HepG2 (cell line): Measurements from ENCODE around the gene ULK4. TPM values are rescaled to one million over a fixed set of nuclear protein-coding genes. Genes with fewer than 3 reads are reported as not detected.

ENCODE experiments used
- ATAC-seq: fragments of 200-7000 bp; cut with Tn5 transposase; 3 replicates; pipeline ENCODE4 v1.9.1; 2020; ENCODE audit warnings: mild to moderate bottlenecking, moderate library complexity
- BruUV-seq: library from RNA; stranded (reverse); fragments of 400-500 nt; replicated peaks from 2 replicates; lab custom pipeline; 2021; lab: Mats Ljungman, UMichigan
- CTCF ChIA-PET: fragments of 300-600 bp; formaldehyde crosslinking; extraction: SDS; loops from one replicate; lab custom pipeline; 2021; ENCODE audit warnings: low total read pairs, inconsistent platforms, low intra/inter-chr PET ratio; lab: Yijun Ruan, JAX
- POLR2A ChIA-PET: fragments of 350-600 bp; sonication (Branson Sonifier 250); formaldehyde crosslinking; loops from one replicate; lab custom pipeline; 2020; ENCODE audit warnings: antibody characterized with exemption, inconsistent platforms; lab: Yijun Ruan, JAX
- DNase-seq: peaks from one replicate; pipeline ENCODE4 v3.0.0-alpha.2; 2015; ENCODE audit warnings: low spot score
- FAIRE-seq: peaks from 3 replicates; lab custom pipeline; 2011; peaks lifted over from hg19 to GRCh38; lab: Jason Lieb, UNC
- H2AFZ ChIP-seq: one replicate; pipeline ENCODE4 v1.6.1; 2011; ENCODE audit warnings: low read length, inconsistent platforms
- H3K27ac ChIP-seq: fragments of 300-600 bp; 3 replicates; pipeline ENCODE4 v1.8.0; 2011; ENCODE audit warnings: mixed run types, mild to moderate bottlenecking, mixed read lengths, low read length, inconsistent platforms; ENCODE audit not compliant: insufficient read depth; ENCODE audit errors: extremely low read length
- H3K27me3 ChIP-seq, 2 experiments: fragments of 200-600 bp in 1 of 2; 2 replicates in 1 of 2; 3 replicates in 1 of 2; pipeline versions ENCODE4 v1.6.0 to v1.8.0; 2011; ENCODE audit warnings: low read length in 2 of 2, mild to moderate bottlenecking in 2 of 2, moderate library complexity in 2 of 2, inconsistent platforms in 1 of 2; ENCODE audit not compliant: insufficient read depth in 2 of 2, control insufficient read depth in 1 of 2
- H3K36me3 ChIP-seq, 2 experiments: fragments of 200-600 bp in 1 of 2; replicated peaks in 1 of 2; 2 replicates in 1 of 2; 3 replicates in 1 of 2; pipeline versions ENCODE4 v1.5.1 to v1.8.0; 2011; ENCODE audit warnings: low read length in 2 of 2, inconsistent platforms in 1 of 2; ENCODE audit not compliant: insufficient read depth in 2 of 2, control insufficient read depth in 1 of 2
- H3K4me1 ChIP-seq: 2 replicates; pipeline ENCODE4 v1.5.1; 2012; ENCODE audit warnings: low read length, inconsistent platforms; ENCODE audit not compliant: insufficient read depth
- H3K4me2 ChIP-seq: 2 replicates; pipeline ENCODE4 v1.6.0; 2011; ENCODE audit warnings: low read depth, low read length, inconsistent platforms
- H3K4me3 ChIP-seq, 3 experiments: fragments of 200-600 bp in 1 of 3; sonication (generic), shearing (Covaris generic) in 1 of 3; replicated peaks in 1 of 3; 2 replicates each; pipeline ENCODE4 v1.5.1; 2011 to 2016; ENCODE audit warnings: low read length in 3 of 3, inconsistent platforms in 2 of 3, low read depth in 2 of 3, mild to moderate bottlenecking in 2 of 3, control low read depth in 1 of 3, mixed read lengths in 1 of 3; ENCODE audit not compliant: insufficient read depth in 1 of 3
- H3K79me2 ChIP-seq: one replicate; pipeline ENCODE4 v1.6.1; 2011; ENCODE audit warnings: low read length, inconsistent platforms; ENCODE audit not compliant: insufficient read depth
- H3K9ac ChIP-seq: 2 replicates; pipeline ENCODE4 v1.6.0; 2011; ENCODE audit warnings: mild to moderate bottlenecking, low read depth, low read length, inconsistent platforms; ENCODE audit not compliant: insufficient read depth
- H3K9me3 ChIP-seq: 2 replicates; pipeline ENCODE4 v1.5.1; 2012; ENCODE audit warnings: mild to moderate bottlenecking, low read length
- H4K20me1 ChIP-seq: 2 replicates; pipeline ENCODE4 v1.6.0; 2011; ENCODE audit warnings: inconsistent platforms, mild to moderate bottlenecking, low read length, moderate library complexity; ENCODE audit not compliant: insufficient read depth
- AGO2 ChIP-seq: fragments of 200-400 bp; formaldehyde crosslinking; optimal IDR thresholded peaks from 2 replicates; pipeline ENCODE3; 2017; ENCODE audit warnings: mild to moderate bottlenecking, low read depth, low read length, moderate library complexity
- ARNT2 ChIP-seq: sonication (generic); formaldehyde crosslinking; IDR thresholded peaks from 2 replicates; pipeline ENCODE4 v1.8.0; 2022; ENCODE audit warnings: mild to moderate bottlenecking, low read depth, missing genetic modification reagents, moderate library complexity
- KDM4B ChIP-seq: sonication (generic); formaldehyde crosslinking; IDR thresholded peaks from 2 replicates; pipeline ENCODE4 v1.4.0; 2020; ENCODE audit warnings: missing genetic modification reagents
- POLR2A ChIP-seq, 2 experiments: IDR thresholded peaks; 2 replicates each; pipeline ENCODE4 v1.6.1; 2011; ENCODE audit warnings: low read depth in 2 of 2, low read length in 2 of 2, mild to moderate bottlenecking in 1 of 2, moderate library complexity in 1 of 2; ENCODE audit not compliant: insufficient read depth in 1 of 2
- POLR2G ChIP-seq: fragments of 200-400 bp; formaldehyde crosslinking; IDR thresholded peaks from 2 replicates; pipeline ENCODE4 v1.6.1; 2018; ENCODE audit warnings: mild to moderate bottlenecking, low read depth, low read length, moderate library complexity
- RBM22 ChIP-seq: fragments of 200-400 bp; formaldehyde crosslinking; optimal IDR thresholded peaks from 2 replicates; pipeline ENCODE3; 2017; ENCODE audit warnings: mild to moderate bottlenecking, low read length, moderate library complexity
- ZNF484 ChIP-seq: sonication (generic); formaldehyde crosslinking; IDR thresholded peaks from 2 replicates; pipeline ENCODE4 v1.5.1; 2020; ENCODE audit warnings: mild to moderate bottlenecking, low read depth, missing genetic modification reagents, borderline replicate concordance
- ZNF7 ChIP-seq: IDR thresholded peaks from 2 replicates; pipeline ENCODE4 v1.6.1; 2016; ENCODE audit warnings: missing biosample characterization, missing genetic modification reagents
- WGBS: methylation state at CpG from one replicate; pipeline ENCODE4 v1.1.6; 2017; ENCODE audit warnings: low lambda C conversion rate; 5-methylcytosine and 5-hydroxymethylcytosine counted together
- in situ Hi-C: cut with HindIII; loops from 2 replicates; pipeline ENCODE4 v1.10.0; 2017; ENCODE audit warnings: low pct_unique_long_range_greater_than_20kb; ENCODE audit not compliant: extremely low pct_ligation_motif_present
- intact Hi-C: fragments of 100-400 bp; cut with micrococcal nuclease; formaldehyde crosslinking; loops from one replicate; pipeline ENCODE4 v1.10.0; 2022; ENCODE audit not compliant: unreplicated experiment
- polyA plus RNA-seq, 8 experiments: library from polyadenylated mRNA; depleted of rRNA in 3 of 8; stranded (reverse) in 7 of 8; unstranded in 1 of 8; fragments of >200 nt; fragmentation: Illumina TruSeq in 4 of 8; extraction: Trizol in 4 of 8; gene quantifications; 2 replicates each; pipeline versions ENCODE4 v1.2.1 to v1.2.3, GENCODE V29; 2011 to 2016; ENCODE audit warnings: low read depth in 4 of 8, missing spikeins in 1 of 8, mixed read lengths in 1 of 8; ENCODE audit not compliant: insufficient read depth in 1 of 8
- total RNA-seq, 5 experiments: library from RNA; depleted of rRNA; stranded (reverse); fragments of >200 nt; fragmentation: Illumina TruSeq; extraction: Trizol; gene quantifications; 2 replicates each; pipeline ENCODE4 v1.2.3, GENCODE V29; 2016; ENCODE audit warnings: low read depth in 1 of 5
- TF ChIP-seq, protein P1 (sequence below): sonication (generic); formaldehyde crosslinking; IDR thresholded peaks from 2 replicates; pipeline ENCODE4 v1.5.0; 2020; ENCODE audit warnings: mild to moderate bottlenecking, missing genetic modification reagents, borderline replicate concordance

The ULK4 gene
- total and polyA plus RNA-seq, 2 of the 13 experiments (the other 11 are each of a cell fraction or from before 2014, with no cell fraction given) = 6.7 to 11.8 TPM

DNA sequence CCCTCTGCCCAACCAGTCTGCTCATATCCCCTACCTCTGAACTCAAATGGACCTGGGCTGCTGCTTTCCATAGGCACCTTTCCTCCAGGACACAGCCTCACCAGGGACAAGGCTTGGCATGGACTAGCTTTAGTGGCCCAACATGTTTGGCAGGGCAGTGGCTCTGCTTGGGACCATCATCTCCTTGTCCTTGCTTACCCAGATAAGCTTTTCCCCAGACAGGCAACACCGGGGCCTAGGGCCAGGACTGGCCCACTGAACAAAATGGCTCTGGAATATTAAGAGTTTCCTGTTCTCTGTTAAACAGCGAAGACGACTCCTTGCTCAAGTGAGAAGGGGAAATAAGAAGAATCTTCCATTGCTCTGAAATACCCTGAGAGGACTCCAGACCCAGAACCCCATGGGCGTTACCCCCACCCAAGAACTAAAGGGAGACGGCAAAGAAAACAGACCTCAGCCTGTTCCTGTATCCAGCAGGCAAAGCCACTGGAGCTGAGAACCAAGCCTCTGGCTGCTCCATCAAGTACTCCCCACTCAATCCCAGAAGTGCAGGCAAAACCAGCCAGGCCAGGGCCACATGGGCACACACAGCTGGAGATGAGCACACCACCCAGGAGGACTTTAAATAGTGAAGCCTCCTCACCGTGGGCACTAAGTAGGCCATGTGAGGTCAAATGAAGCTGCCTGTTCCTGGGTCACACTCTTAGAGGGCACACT is 717.1 kb downstream of the ULK4 start (continued):
- TF ChIP-seq KDM4B (CRISPR knock-in tag) (no peak), ARNT2 (no peak)
- TF ChIP-seq, all 625 proteins: peak for 3

DNA sequence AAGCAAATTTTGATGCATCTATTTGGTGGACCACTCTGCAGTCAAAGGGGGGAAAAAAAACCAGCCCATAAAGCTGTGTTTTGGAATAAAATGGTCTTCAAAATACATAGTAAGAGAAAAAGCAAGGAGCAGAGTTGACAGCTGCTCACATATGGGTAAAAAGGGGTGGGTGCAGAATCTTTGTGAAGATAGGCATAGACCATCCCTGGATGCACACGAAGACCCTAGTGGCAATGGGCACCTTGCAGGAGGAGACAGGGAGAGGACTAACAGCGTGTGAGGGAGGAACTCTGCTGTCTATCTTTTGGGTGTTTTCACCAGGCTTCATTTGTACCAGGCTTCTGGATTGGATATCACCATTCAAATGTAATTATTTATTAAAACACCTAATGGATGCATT is 718.7 kb downstream of the ULK4 start:
- WGBS = 65% methylated on average over 2 of the region's 2 CpGs
- no peak overlapping the region for H2AFZ ChIP-seq
- peak; percentile 4 for TF ChIP-seq RBM22
- peak; percentile 59 for TF ChIP-seq POLR2G
- TF ChIP-seq POLR2A (IDR thresholded peaks at IDR 0.05; ENCODE audit: insufficient read depth in 1 of 2, low read depth in 2 of 2, low read length in 2 of 2) = peak in 1 of 2 experiments; percentile 42; a peak in 1 of 4 replicates
- TF ChIP-seq, protein P1, sequence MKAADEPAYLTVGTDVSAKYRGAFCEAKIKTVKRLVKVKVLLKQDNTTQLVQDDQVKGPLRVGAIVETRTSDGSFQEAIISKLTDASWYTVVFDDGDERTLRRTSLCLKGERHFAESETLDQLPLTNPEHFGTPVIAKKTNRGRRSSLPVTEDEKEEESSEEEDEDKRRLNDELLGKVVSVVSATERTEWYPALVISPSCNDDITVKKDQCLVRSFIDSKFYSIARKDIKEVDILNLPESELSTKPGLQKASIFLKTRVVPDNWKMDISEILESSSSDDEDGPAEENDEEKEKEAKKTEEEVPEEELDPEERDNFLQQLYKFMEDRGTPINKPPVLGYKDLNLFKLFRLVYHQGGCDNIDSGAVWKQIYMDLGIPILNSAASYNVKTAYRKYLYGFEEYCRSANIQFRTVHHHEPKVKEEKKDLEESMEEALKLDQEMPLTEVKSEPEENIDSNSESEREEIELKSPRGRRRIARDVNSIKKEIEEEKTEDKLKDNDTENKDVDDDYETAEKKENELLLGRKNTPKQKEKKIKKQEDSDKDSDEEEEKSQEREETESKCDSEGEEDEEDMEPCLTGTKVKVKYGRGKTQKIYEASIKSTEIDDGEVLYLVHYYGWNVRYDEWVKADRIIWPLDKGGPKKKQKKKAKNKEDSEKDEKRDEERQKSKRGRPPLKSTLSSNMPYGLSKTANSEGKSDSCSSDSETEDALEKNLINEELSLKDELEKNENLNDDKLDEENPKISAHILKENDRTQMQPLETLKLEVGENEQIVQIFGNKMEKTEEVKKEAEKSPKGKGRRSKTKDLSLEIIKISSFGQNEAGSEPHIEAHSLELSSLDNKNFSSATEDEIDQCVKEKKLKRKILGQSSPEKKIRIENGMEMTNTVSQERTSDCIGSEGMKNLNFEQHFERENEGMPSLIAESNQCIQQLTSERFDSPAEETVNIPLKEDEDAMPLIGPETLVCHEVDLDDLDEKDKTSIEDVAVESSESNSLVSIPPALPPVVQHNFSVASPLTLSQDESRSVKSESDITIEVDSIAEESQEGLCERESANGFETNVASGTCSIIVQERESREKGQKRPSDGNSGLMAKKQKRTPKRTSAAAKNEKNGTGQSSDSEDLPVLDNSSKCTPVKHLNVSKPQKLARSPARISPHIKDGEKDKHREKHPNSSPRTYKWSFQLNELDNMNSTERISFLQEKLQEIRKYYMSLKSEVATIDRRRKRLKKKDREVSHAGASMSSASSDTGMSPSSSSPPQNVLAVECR (CRISPR knock-in tag) = no peak
- TF ChIP-seq ZNF484 (CRISPR knock-in tag) = no peak
- TF ChIP-seq ZNF7 (CRISPR knock-in tag) = no peak
- peak; percentile 40 for TF ChIP-seq AGO2
- TF ChIP-seq, all 625 proteins: peak for 4
- Histone ChIP-seq H3K4me2 (no peak overlapping the region), H3K79me2 (no peaks in the 10 kb centered on the region), H3K4me1 (peaks cover 27% of the 10 kb centered on the region), H4K20me1 (no peaks in the 10 kb centered on the region; the same call in 1 of the 2 replicates), H3K4me3 (no peak overlapping the region), H3K27ac (no peak overlapping the region), H3K36me3 (peaks cover 7 to 33% of the 10 kb centered on the region in 2 experiments), H3K27me3 (no peaks in the 10 kb centered on the region), H3K9ac (no peak overlapping the region), H3K9me3 (no peaks in the 10 kb centered on the region)
- intact Hi-C loops (loop anchor here (10.0 kb wide), 2 partner anchors 202 to 658 kb away; no protein-coding TSS in a partner anchor), in situ Hi-C loops (no loop called here)
- ChIA-PET POLR2A (interaction anchor here (1.0 kb wide), 1 partner anchor 44 kb away, joined by 3 read pairs; the partner anchor contains the start of gene CTNNB1), CTCF (no interaction called here)
- FAIRE-seq = no peak
- BruUV-seq = no TSS peak
- ATAC-seq = peak; percentile 3; the same call in 1 of the 3 replicates
- DNase-seq = no peak
